ENCODE measurements around the gene NKAIN2.

Gene NKAIN2

GRCh38 chr6:124765280-124765679 is 961.6 kb downstream of the NKAIN2 start:
- DNase-seq (ENCODE audit: low read depth in 2 of 2) = no peak

GRCh38 chr6:124768224-124768623 is 964.6 kb downstream of the NKAIN2 start:
- no peak for DNase-seq (ENCODE audit: low read depth in 2 of 2)

GRCh38 chr6:124769811-124770544 is 966.3 kb downstream of the NKAIN2 start:
- no peak for DNase-seq (ENCODE audit: low read depth in 2 of 2)

- no peak for DNase-seq (ENCODE audit: low read depth in 2 of 2)
Observed at GRCh38 chr6:124770784-124771183, 967.1 kb downstream of the NKAIN2 start.

- no peak for DNase-seq (ENCODE audit: low read depth in 2 of 2)
Observed at GRCh38 chr6:124772733-124773319, 969.2 kb downstream of the NKAIN2 start.

GRCh38 chr6:124775121-124775520 is 971.5 kb downstream of the NKAIN2 start:
- no peak for DNase-seq (ENCODE audit: low read depth in 2 of 2)

GRCh38 chr6:124777863-124778262 is 974.2 kb downstream of the NKAIN2 start:
- DNase-seq (ENCODE audit: low read depth in 2 of 2) = no peak

GRCh38 chr6:124780623-124781022 is 977.0 kb downstream of the NKAIN2 start:
- DNase-seq (ENCODE audit: low read depth in 2 of 2) = no peak

GRCh38 chr6:124783344-124783743 is 979.7 kb downstream of the NKAIN2 start:
- DNase-seq (ENCODE audit: low read depth in 2 of 2) = no peak

GRCh38 chr6:124791156-124791555 is 987.5 kb downstream of the NKAIN2 start:
- DNase-seq (ENCODE audit: low read depth in 2 of 2) = no peak

GRCh38 chr6:124792386-124792785 is 988.7 kb downstream of the NKAIN2 start:
- no peak for DNase-seq (ENCODE audit: low read depth in 2 of 2)

- no peak for DNase-seq (ENCODE audit: low read depth in 2 of 2)
Observed at GRCh38 chr6:124793398-124793797, 989.7 kb downstream of the NKAIN2 start.

- peak in 1 of 2 donors; percentile 0 for DNase-seq (ENCODE audit: low read depth in 2 of 2)
Observed at GRCh38 chr6:124795643-124796463, 992.2 kb downstream of the NKAIN2 start.

GRCh38 chr6:124796464-124796970 is 992.9 kb downstream of the NKAIN2 start:
- no peak for DNase-seq (ENCODE audit: low read depth in 2 of 2)

GRCh38 chr6:124797224-124797623 is 993.6 kb downstream of the NKAIN2 start:
- DNase-seq (ENCODE audit: low read depth in 2 of 2) = no peak

- DNase-seq (ENCODE audit: low read depth in 2 of 2) = no peak
Observed at GRCh38 chr6:124798942-124799496, 995.4 kb downstream of the NKAIN2 start.

- DNase-seq (ENCODE audit: low read depth in 2 of 2) = no peak
Observed at GRCh38 chr6:124799638-124800037, 996.0 kb downstream of the NKAIN2 start.

GRCh38 chr6:124800222-124800621 is 996.6 kb downstream of the NKAIN2 start:
- DNase-seq (ENCODE audit: low read depth in 2 of 2) = no peak

GRCh38 chr6:124812067-124812466 is 1008.4 kb downstream of the NKAIN2 start:
- DNase-seq (ENCODE audit: low read depth in 2 of 2) = no peak

GRCh38 chr6:124819346-124819745 is 1015.7 kb downstream of the NKAIN2 start:
- DNase-seq (ENCODE audit: low read depth in 2 of 2) = no peak

GRCh38 chr6:124822204-124822613 is 1018.5 kb downstream of the NKAIN2 start:
- no peak for DNase-seq (ENCODE audit: low read depth in 2 of 2)

GRCh38 chr6:124822721-124823120 is 1019.1 kb downstream of the NKAIN2 start:
- no peak for DNase-seq (ENCODE audit: low read depth in 2 of 2)

All from stimulated activated CD4-positive, alpha-beta T cell treated with anti-CD3 and anti-CD28 coated beads, Interleukin-4, amount 100 ng/mL, for 48 hours (primary cell).